ENCODE results near the gene POMGNT2.
A peak's percentile ranks its signal among the peaks of the same experiment; 100 is the strongest.

DNA sequence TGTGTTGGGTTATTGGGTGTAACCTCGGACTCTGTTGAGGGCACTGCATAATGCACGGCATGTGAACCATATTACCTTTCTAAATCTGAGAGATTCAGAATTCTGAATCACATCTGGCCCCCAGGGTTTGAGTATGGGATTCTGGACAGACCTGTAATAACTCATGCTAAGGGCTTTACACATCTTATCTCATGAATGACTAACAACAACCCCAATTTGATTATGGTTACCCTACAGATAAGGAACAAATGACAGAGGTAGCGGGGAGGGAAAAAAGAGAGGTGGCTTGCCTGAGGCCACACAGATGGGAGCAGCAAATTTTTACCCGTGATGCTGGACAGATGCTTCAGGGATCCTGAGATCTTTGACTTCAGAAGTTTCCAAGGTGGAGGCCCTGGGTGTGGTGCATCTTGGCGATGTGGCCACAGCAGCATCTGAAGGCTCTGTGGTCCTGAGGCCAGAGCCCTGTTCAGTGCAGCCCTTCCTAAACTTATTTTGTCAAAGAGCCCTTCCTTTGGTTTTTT, 43.8 kb downstream of the POMGNT2 start:
- no peak for TF ChIP-seq TAF1 (IDR thresholded peaks at IDR 0.05; ENCODE audit: borderline replicate concordance, low read depth, low read length)
- TF ChIP-seq ZBTB33 (IDR thresholded peaks at IDR 0.05; ENCODE audit: borderline replicate concordance, low read depth) = no peak
- TF ChIP-seq, protein P1, sequence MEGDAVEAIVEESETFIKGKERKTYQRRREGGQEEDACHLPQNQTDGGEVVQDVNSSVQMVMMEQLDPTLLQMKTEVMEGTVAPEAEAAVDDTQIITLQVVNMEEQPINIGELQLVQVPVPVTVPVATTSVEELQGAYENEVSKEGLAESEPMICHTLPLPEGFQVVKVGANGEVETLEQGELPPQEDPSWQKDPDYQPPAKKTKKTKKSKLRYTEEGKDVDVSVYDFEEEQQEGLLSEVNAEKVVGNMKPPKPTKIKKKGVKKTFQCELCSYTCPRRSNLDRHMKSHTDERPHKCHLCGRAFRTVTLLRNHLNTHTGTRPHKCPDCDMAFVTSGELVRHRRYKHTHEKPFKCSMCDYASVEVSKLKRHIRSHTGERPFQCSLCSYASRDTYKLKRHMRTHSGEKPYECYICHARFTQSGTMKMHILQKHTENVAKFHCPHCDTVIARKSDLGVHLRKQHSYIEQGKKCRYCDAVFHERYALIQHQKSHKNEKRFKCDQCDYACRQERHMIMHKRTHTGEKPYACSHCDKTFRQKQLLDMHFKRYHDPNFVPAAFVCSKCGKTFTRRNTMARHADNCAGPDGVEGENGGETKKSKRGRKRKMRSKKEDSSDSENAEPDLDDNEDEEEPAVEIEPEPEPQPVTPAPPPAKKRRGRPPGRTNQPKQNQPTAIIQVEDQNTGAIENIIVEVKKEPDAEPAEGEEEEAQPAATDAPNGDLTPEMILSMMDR (IDR thresholded peaks at IDR 0.05) = no peak
- TF ChIP-seq GATA2 (CRISPR knock-in tag; IDR thresholded peaks at IDR 0.05) = peak; percentile 98
- TF ChIP-seq RFX5 (IDR thresholded peaks at IDR 0.05; ENCODE audit: low read length) = no peak
- TF ChIP-seq POLR2AphosphoS5 (IDR thresholded peaks at IDR 0.05; ENCODE audit: low read depth, low read length) = no peak
- no peak for TF ChIP-seq EZH2phosphoT487 (IDR thresholded peaks at IDR 0.05; ENCODE audit: borderline replicate concordance, low read depth)
- no peak for TF ChIP-seq RAD21 (IDR thresholded peaks at IDR 0.05; ENCODE audit: low read length)
